Right atrium auricular region (tissue), 2 donors: Measurements from ENCODE around the gene TRAPPC10. TPM values are rescaled to one million over a fixed set of nuclear protein-coding genes. Genes with fewer than 3 reads are reported as not detected.

Experiments used
- DNase-seq: peaks from one replicate; pipeline ENCODE4 v3.0.0-alpha.2; 2019; ENCODE audit warnings: low spot score
- H3K27ac ChIP-seq, 2 donors: fragments of 200-600 bp; sonication (generic); 1 replicate in 1 of 2; 2 replicates in 1 of 2; pipeline ENCODE4 v1.5.1; 2016 to 2019
- H3K27me3 ChIP-seq, 2 donors: fragments of 200-600 bp; sonication (generic); one replicate each; pipeline versions ENCODE4 v1.5.1 to v1.6.0; 2017 to 2019
- H3K36me3 ChIP-seq: fragments of 200-600 bp; sonication (generic); one replicate; pipeline ENCODE4 v1.5.1; 2016
- H3K4me1 ChIP-seq, 2 donors: fragments of 200-600 bp; sonication (generic); one replicate each; pipeline versions ENCODE4 v1.5.1 to v1.6.0; 2017 to 2019
- H3K4me3 ChIP-seq, 2 donors: fragments of 200-600 bp; sonication (generic); 1 replicate in 1 of 2; 2 replicates in 1 of 2; pipeline ENCODE4 v1.5.1; 2017 to 2019; ENCODE audit warnings: mild to moderate bottlenecking in 1 of 2, moderate library complexity in 1 of 2
- H3K9me3 ChIP-seq, 2 donors: fragments of 200-600 bp; sonication (generic); one replicate each; pipeline ENCODE4 v1.5.1; 2019
- total RNA-seq, 2 donors: library from RNA; depleted of rRNA; stranded (reverse); fragments of >200 nt; gene quantifications; one replicate each; pipeline ENCODE4 v1.1.0, GENCODE V29; 2016
- TF ChIP-seq, protein P1 (sequence below), 2 donors: fragments of 200-600 bp; sonication (generic); IDR thresholded peaks; one replicate each; pipeline ENCODE4 v1.5.1; 2019; ENCODE audit warnings: antibody characterized with exemption in 2 of 2

Gene TRAPPC10
- total RNA-seq, 2 donors from 2014 or later: 18.2 to 19.7 TPM

DNA sequence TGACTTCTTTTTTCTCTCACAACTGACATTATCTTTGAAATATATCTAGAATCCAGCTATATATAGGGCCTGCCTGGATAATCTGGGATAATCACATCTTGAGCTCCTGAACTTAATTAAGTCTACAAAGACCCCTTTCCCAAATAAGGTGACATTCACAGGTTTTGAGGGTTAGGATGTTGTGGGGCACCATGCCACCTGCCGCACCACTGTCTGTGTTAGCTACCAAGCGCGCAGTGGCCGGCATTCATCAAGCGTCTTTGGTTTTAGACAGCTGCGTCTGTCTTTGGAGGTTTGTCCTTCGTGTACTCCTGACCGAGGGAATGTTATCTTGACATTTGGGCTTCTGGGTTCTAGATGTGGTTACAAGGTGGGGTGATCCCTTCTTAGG, 7.5 kb downstream of the TRAPPC10 start:
- no peaks in the 10 kb centered on the region for H3K36me3 ChIP-seq
- no peaks in the 10 kb centered on the region for H3K9me3 ChIP-seq
- TF ChIP-seq, protein P1, sequence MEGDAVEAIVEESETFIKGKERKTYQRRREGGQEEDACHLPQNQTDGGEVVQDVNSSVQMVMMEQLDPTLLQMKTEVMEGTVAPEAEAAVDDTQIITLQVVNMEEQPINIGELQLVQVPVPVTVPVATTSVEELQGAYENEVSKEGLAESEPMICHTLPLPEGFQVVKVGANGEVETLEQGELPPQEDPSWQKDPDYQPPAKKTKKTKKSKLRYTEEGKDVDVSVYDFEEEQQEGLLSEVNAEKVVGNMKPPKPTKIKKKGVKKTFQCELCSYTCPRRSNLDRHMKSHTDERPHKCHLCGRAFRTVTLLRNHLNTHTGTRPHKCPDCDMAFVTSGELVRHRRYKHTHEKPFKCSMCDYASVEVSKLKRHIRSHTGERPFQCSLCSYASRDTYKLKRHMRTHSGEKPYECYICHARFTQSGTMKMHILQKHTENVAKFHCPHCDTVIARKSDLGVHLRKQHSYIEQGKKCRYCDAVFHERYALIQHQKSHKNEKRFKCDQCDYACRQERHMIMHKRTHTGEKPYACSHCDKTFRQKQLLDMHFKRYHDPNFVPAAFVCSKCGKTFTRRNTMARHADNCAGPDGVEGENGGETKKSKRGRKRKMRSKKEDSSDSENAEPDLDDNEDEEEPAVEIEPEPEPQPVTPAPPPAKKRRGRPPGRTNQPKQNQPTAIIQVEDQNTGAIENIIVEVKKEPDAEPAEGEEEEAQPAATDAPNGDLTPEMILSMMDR (IDR thresholded peaks at IDR 0.05): no peak
- H3K4me1 ChIP-seq: peaks cover 0 to 46% of the 10 kb centered on the region in 2 donors
- H3K4me3 ChIP-seq: no peak overlapping the region
- no peaks in the 10 kb centered on the region for H3K27me3 ChIP-seq
- DNase-seq: no peak
- no peak overlapping the region for H3K27ac ChIP-seq

GRCh38 chr21:44020551-44020950, 8.4 kb downstream of the TRAPPC10 start:
- H3K9me3 ChIP-seq: no peaks in the 10 kb centered on the region
- H3K4me3 ChIP-seq: no peak overlapping the region
- no peaks in the 10 kb centered on the region for H3K36me3 ChIP-seq
- H3K4me1 ChIP-seq: peaks cover 0 to 51% of the 10 kb centered on the region in 2 donors
- DNase-seq: no peak
- H3K27me3 ChIP-seq: no peaks in the 10 kb centered on the region
- TF ChIP-seq, protein P1 (IDR thresholded peaks at IDR 0.05): no peak
- H3K27ac ChIP-seq: no peak overlapping the region

DNA sequence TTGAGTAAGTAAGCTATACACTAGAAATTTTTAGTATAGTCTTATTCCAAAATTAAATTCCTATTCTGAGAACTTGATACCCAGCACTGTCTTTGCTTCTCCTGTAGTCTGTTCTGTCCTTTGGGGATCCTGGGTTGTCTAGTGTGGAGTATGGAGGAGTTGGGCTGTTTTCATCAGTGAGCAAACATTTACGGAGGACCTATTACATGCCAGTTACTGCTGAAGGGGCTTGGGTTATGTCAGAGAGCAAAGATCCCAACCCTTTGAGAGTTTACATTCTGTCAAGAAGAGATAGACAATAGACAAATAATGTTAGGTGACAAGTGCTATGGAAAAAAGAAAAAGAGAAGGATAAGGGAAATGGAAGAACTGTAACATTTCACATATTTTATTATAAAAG, 9.0 kb downstream of the TRAPPC10 start:
- Histone ChIP-seq H3K4me1 (peaks cover 0 to 51% of the 10 kb centered on the region in 2 donors), H3K27me3 (no peaks in the 10 kb centered on the region), H3K4me3 (no peak overlapping the region), H3K27ac (peak overlapping the region; percentile 2 to 24), H3K36me3 (no peaks in the 10 kb centered on the region), H3K9me3 (no peaks in the 10 kb centered on the region)
- TF ChIP-seq, protein P1 (IDR thresholded peaks at IDR 0.05): no peak
- DNase-seq: no peak

GRCh38 chr21:44024257-44024656, 12.1 kb downstream of the TRAPPC10 start:
- Histone ChIP-seq H3K4me3 (no peak overlapping the region), H3K9me3 (no peaks in the 10 kb centered on the region), H3K27ac (peak overlapping the region in 1 of 2 donors; percentile 50), H3K27me3 (no peaks in the 10 kb centered on the region), H3K36me3 (no peaks in the 10 kb centered on the region), H3K4me1 (peaks cover 0 to 46% of the 10 kb centered on the region in 2 donors)
- DNase-seq: no peak
- TF ChIP-seq, protein P1 (IDR thresholded peaks at IDR 0.05): no peak

DNA sequence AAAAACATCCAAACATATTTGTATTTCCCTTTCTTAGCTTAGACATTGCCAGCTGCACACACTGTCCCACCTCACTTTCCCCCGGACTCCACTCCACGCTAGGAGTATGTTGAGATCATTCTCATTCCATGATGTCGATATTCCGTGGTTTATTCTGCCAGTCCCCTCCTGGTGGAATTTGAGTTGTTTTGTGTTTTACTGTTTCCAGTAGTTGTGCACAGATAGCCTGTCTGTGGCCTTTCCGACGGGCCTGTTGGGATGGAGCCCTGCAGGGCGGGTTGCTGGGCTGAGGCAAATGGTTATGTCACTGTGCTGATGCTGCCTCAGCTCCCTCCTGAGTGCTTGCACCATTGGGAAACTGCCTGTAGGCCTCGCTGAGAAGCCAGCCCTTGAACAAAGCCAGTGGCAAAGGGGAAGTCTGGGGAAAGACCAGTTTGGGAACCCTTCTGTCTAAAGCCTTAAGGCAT, 12.8 kb downstream of the TRAPPC10 start:
- peak; percentile 88 for DNase-seq
- Histone ChIP-seq H3K9me3 (no peaks in the 10 kb centered on the region), H3K4me3 (no peak overlapping the region), H3K27me3 (no peaks in the 10 kb centered on the region), H3K36me3 (peaks cover 1% of the 10 kb centered on the region), H3K4me1 (peaks cover 0 to 46% of the 10 kb centered on the region in 2 donors), H3K27ac (peak overlapping the region; percentile 50 to 59)
- TF ChIP-seq, protein P1 (IDR thresholded peaks at IDR 0.05): no peak
